Measurements from ENCODE around the gene NPY4R2.
"Not testable (repeated sequence)": the region's sequence is repeated elsewhere in the genome, so short reads cannot be mapped to it uniquely, and the experiment has no call there.

NPY4R2 gene

GRCh38 chr10:47933462-47933861, 15.0 kb downstream of the NPY4R2 start:
- FAIRE-seq = not testable (repeated sequence)

- FAIRE-seq = not testable (repeated sequence)
These were observed 18.3 kb downstream of the NPY4R2 start for GRCh38 chr10:47936772-47937228.

GRCh38 chr10:47937634-47938033, 19.2 kb downstream of the NPY4R2 start:
- not testable (repeated sequence) for FAIRE-seq

GRCh38 chr10:47940821-47941220, 22.4 kb downstream of the NPY4R2 start:
- not testable (repeated sequence) for FAIRE-seq

GRCh38 chr10:47941379-47941778, 22.9 kb downstream of the NPY4R2 start:
- FAIRE-seq = not testable (repeated sequence)

- FAIRE-seq = not testable (repeated sequence)
These were observed 24.0 kb downstream of the NPY4R2 start for GRCh38 chr10:47942351-47943019.

- not testable (repeated sequence) for FAIRE-seq
These were observed 24.9 kb downstream of the NPY4R2 start for GRCh38 chr10:47943328-47943727.

- not testable (repeated sequence) for FAIRE-seq
These were observed 29.0 kb downstream of the NPY4R2 start for GRCh38 chr10:47947424-47947823.

- not testable (repeated sequence) for FAIRE-seq
These were observed 38.7 kb downstream of the NPY4R2 start for GRCh38 chr10:47957158-47957557.

GRCh38 chr10:47959677-47960076, 41.2 kb downstream of the NPY4R2 start:
- FAIRE-seq = not testable (repeated sequence)

- FAIRE-seq = not testable (repeated sequence)
These were observed 42.2 kb downstream of the NPY4R2 start for GRCh38 chr10:47960699-47961098.

- not testable (repeated sequence) for FAIRE-seq
These were observed 44.3 kb downstream of the NPY4R2 start for GRCh38 chr10:47962785-47963184.

- FAIRE-seq = not testable (repeated sequence)
These were observed 46.0 kb downstream of the NPY4R2 start for GRCh38 chr10:47964280-47965063.

GRCh38 chr10:47968988-47969387, 50.5 kb downstream of the NPY4R2 start:
- not testable (repeated sequence) for FAIRE-seq

GRCh38 chr10:47970047-47970446, 51.6 kb downstream of the NPY4R2 start:
- not testable (repeated sequence) for FAIRE-seq

- FAIRE-seq = not testable (repeated sequence)
These were observed 53.1 kb downstream of the NPY4R2 start for GRCh38 chr10:47971598-47971997.

GRCh38 chr10:47972077-47972476, 53.6 kb downstream of the NPY4R2 start:
- FAIRE-seq = not testable (repeated sequence)
